GM21381 (cell line): ENCODE measurements around the gene SOWAHA.
"Not testable (repeated sequence)": the region's sequence is repeated elsewhere in the genome, so short reads cannot be mapped to it uniquely, and the experiment has no call there.

Experiments used
- ATAC-seq: cut with Tn5 transposase; IDR thresholded peaks from one replicate; pipeline ENCODE4 v1.9.1; 2021; ENCODE audit warnings: mild to moderate bottlenecking, moderate library complexity; ENCODE audit not compliant: unreplicated experiment

Gene SOWAHA

DNA sequence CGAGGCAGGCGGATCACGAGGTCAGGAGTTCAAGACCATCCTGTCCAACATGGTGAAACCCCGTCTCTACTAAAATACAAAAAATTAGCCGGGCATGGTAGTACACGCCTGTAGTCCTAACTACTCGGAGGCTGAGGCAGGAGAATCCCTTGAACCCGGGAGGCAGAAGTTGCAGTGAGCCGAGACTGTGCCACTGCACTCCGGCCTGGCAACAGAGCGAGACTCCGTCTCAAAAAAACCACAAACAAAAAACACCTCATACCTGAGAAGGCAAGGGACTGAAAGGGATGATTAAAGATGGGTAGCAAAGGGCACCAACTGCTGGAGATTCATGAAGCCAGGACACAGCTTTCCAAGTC lies 6.3 kb upstream of the SOWAHA start:
- not testable (repeated sequence) for ATAC-seq

DNA sequence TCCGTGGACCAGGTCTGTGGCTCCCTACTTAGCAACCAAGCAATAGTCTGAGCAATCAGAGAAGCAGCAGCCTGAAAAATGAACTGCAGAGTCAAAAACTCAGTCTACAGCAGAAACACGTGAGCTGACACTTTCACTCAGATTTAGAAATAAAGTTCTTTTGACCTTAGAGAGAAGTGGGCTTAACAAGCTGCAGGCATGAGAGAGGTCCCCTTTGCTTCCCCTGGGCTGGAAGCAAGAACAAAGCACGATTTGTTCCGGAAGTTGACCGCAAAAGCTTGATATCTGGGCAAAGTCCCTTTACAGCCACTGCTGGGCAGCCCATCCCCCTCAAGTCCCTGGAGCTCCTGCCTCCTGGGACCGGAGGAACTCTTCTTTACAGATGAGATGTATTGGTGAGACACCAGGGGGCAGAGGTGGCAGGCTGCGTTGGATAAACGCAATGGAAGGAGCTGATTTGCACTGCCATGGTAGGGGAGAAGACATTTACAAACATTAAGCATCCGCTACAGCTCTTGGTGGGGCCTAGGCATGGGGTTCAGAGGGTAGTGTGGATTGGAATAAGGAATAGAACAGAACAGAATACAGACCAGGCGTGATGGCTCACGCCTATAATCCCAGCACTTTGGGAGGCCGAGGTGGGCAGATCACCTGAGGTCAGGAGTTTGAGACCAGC lies 5.8 kb upstream of the SOWAHA start:
- no peak for ATAC-seq

DNA sequence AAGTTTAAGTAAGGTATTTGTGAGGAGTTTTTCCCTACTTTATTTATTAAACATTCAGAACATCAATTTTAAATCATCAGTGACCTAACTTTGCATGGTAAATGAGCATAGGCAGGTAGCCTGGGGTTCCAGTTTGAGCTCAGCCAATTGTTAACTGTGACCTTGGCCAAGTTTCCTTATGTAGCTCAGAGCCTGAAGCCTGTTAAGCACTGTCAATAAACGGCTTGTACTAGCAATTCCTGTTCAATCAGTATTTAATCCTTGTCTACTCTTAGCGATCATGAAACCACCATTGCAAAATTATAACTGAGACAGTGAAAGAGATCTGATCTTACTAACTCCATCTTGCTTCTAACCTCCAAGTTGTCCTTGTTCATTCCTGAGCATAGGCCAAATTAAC lies 4.7 kb upstream of the SOWAHA start:
- no peak for ATAC-seq

DNA sequence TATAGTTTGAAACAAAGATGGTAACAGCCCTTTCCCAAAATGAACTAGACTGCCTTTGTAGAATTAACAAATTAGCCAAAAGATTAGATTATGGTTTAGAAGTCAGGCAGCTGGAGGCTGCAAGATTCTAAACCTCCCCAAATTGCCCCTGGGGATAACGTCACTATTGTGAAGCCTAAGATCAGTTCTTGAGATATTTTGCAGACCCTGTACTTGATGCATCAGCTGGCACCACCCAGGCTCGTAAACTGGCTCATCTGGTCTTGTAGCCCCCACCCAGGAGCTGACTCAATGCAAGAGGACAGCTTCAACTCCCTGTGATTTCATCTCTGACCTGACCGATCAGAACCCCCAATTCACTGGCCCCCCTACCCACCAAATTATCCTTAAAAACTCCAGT lies 4.2 kb upstream of the SOWAHA start:
- no peak for ATAC-seq

DNA sequence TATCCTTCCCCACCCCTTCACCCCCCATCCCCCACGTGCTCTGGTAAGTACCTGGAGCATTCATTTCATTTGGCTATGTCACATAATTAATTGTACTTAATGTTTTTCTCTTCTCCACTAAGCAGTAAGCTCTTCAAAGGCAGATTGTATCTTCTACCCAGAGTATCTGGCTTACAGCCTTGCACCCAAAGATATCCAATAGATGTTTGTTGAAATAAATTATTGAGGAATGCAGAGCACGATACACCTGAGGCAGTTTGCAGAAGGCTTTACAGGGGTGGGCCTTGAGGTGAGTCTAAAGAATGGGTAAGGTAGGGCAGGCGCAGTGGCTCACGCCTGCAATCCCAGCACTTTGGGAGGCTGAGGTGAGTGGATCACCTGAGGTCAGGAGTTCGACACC lies 2.5 kb upstream of the SOWAHA start:
- no peak for ATAC-seq

DNA sequence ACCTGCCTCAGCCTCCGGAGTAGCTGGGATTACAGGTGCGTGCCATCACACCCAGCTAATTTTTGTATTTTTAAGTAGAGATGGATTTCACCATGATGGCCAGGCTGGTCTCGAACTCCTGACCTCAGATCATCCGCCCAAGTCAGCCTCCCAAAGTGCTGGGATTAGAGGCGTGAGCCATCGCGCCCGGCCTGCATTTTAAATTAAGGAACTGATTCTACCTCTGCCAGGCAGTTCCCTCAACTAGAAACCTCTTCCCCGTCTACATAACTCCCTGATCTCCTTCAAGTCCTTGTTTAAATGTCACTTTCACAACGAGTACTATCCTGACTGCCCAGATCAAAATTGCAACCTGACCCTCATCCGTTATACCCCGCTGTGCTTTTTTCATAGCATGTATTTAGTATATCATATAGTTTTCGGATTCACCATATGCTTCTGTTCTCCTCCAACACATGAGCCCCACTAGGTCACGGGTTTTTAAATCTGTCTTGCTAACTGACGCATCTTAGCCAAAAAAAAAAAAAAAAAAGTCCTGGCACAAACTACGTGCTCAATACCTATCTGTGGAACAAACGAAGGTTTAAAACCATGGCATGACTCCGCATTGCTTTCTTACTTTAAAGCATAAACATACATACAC lies 858 bp upstream of the SOWAHA start:
- ATAC-seq: no peak

DNA sequence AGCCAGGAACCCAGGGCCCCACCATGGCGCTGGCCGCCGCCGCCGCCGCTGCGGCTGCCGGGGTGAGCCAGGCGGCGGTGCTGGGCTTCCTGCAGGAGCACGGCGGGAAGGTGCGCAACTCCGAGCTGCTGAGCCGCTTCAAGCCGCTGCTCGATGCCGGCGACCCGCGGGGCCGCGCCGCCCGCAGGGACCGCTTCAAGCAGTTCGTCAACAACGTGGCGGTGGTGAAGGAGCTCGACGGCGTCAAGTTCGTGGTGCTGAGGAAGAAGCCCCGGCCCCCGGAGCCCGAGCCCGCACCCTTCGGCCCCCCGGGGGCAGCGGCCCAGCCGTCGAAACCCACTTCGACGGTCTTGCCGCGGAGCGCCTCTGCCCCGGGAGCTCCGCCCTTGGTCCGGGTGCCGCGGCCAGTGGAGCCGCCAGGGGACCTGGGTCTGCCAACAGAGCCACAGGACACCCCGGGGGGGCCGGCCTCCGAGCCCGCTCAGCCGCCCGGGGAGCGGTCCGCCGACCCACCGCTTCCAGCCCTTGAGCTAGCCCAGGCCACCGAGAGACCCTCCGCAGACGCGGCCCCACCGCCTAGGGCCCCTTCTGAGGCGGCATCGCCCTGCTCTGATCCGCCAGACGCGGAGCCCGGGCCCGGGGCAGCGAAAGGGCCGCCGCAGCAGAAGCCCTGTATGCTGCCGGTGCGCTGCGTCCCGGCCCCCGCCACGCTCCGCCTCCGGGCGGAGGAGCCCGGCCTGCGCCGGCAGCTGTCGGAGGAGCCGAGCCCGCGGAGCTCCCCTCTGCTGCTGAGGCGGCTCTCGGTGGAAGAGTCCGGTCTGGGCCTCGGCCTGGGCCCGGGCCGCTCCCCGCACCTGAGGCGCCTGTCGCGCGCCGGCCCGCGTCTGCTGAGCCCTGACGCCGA lies 749 bp downstream of the SOWAHA start:
- ATAC-seq: no peak

DNA sequence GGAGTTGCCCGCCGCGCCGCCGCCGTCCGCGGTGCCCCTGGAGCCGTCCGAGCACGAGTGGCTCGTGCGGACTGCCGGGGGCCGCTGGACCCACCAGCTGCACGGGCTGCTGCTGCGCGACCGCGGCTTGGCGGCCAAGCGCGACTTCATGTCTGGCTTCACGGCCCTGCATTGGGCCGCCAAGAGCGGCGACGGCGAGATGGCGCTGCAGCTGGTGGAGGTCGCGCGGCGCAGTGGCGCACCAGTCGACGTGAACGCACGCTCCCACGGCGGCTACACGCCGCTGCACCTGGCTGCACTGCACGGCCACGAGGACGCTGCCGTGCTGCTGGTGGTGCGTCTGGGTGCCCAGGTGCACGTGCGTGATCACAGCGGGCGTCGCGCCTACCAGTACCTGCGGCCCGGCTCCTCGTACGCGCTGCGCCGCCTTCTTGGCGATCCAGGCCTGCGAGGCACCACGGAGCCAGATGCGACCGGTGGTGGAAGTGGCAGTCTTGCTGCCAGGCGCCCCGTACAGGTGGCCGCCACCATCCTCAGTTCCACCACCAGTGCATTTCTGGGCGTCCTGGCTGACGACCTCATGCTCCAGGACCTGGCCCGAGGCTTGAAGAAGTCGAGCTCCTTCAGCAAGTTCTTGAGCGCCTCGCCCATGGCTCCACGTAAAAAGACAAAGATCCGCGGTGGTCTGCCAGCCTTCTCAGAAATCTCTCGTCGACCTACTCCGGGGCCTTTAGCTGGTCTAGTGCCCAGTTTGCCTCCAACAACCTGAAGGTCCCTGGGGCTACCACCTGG lies 1.6 kb downstream of the SOWAHA start:
- no peak for ATAC-seq

DNA sequence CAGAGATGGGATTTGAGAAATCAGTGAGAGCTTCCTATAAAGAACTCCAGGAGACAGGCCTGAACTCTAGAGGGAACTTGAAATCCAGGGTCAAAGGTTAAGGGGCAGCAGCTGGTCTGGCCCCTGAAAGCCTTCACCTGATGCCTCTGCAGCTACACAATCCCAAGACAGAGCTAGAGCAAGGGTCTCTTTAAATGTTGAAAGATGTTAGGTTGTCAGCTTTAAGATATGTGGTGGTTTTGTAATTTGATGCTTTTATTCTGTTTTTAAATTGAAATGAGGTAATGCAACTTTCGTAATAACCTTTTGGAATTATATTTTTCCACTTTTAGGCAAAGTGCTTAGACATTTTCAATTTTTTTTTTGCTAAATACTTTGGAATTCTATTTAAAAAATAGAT lies 2.4 kb downstream of the SOWAHA start:
- no peak for ATAC-seq

DNA sequence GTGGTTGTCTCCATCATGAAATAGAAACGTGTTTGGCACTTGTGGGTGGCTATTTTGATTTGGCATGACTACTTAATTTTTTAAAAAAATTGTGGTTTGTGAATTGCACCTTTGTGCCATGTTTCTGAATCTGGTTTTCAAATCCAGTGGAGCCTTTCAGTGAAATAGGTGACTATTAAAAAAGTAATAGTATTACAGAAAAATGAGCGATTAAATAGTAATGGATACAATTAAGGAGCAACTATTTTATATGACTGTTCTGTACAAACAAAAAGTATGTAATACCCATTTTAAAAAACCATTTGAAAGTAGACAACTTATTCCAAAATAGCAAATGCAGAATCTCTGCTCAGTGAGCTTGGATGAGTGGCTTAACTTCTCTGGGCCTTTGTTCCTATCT lies 3.0 kb downstream of the SOWAHA start:
- ATAC-seq: no peak

DNA sequence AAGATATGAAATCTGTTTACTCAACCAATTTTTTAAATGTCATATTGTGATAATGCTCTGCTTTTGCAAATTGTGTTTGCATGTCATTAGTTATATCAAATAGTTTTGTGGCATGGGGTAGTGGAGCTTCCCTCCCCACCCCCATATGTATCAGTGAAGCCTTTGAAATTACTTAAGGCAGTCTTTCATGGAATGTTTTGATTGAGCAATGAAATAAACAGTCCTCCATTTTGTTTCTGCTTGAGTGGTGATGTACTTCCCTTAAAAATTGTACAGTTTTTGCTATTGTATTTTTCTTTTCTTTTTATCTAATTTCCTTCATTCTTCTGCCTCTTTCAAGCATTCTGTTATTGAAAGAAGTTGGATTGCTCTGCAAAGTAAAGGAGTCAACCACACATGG lies 3.5 kb downstream of the SOWAHA start:
- no peak for ATAC-seq

DNA sequence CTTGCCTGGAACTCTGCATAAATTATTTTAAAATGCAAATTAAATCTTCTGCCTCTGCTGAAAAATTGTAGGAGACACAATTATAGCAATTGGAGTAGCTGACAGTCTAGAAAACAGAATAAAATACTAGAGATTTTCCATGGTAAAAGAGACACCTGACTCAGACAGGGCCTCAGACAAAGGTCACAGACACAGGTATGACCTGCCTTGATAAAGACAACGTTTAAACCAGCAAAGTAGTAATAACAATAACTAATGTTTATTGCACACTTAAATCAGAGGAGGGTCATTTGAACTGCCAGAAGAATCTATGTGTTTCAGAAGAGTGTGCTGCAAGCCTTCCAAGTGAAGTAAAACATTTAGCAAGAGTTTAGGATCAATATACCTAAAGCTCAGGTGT lies 3.9 kb downstream of the SOWAHA start:
- ATAC-seq: no peak

DNA sequence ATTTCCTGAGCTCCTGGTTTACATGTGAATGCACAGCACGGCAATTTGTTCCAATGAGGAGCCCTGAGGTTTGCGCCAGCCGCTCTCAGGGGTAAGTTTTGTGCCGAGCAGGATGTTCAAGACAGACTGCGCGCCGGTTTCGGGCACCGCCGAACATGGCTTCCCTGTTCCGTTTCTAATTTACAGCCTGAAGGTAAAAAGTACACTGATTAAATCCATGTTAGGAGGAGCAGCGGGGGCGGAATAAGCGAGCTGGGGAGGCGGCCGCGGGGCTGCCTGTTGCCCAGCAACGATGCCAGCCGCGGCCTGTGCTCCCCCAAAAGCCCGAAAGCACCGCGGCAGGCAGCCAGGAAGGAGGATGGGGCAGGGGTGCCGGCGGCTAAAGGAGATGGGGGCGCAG lies 6.4 kb downstream of the SOWAHA start:
- ATAC-seq: no peak

DNA sequence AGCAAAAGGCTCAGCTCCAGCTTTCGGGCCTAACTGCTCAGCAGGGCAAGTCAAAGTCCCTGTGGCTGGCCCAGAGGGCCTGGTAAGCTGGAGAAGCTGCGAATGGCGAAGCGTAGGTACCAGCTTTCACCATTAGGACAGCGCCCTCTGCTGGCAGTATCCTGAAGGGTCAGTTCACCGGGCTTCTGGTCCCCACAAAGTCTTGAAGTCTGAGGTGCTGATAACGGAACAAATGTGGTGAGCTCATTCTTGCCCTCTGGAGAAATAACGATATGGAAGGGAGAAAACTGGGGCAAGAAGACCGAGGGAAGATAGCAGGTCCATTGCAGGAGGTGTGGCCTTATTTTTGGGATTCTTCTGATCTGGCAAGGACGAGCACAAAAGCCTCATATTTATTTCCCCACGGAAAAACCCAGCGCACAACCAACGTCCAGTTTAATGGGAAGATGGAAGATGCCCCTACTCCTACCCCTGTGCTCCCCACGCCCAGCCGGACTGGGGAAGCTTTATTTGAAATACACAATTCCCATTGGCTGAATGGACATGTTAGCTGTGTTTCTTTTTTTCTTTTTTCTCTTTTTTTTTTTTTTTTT lies 7.2 kb downstream of the SOWAHA start:
- ATAC-seq: no peak

DNA sequence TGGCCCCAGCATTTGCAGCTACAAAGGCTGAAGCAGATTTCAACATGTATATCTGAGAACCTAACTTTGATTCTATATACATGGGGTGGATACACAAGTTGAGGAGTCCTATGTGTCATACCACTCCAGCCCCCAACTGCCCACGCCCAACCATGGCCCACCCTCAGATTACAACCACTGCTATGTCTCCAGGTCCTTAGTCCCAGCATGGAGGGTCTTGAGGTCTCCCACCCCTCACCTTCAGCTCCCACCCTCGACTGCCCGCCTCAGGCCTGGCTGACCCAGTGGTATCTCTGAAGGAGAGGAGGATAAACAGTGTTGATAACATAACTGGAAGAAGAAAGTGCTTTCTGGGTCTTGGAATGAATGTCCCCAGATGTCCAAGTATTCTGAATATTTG lies 8.2 kb downstream of the SOWAHA start:
- no peak for ATAC-seq

DNA sequence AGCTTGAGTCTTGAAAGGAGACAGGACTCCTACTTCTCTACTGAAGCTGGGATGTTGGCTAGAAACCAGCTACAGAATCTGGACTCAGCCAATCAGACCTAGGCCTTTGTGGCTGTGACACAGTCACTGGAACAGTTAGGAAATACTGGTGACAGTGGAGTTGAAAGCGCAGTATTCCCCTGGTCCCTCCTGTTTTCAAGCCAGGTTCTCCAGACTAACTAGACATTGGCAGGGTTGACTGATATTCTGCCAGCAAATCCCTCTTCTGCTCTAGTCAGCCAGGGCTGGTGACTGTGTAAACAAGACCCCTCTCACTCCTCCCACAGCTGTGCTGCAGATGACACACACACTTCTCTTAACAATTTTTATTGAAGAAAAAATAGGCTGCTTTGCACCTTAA lies 8.7 kb downstream of the SOWAHA start:
- ATAC-seq: no peak

DNA sequence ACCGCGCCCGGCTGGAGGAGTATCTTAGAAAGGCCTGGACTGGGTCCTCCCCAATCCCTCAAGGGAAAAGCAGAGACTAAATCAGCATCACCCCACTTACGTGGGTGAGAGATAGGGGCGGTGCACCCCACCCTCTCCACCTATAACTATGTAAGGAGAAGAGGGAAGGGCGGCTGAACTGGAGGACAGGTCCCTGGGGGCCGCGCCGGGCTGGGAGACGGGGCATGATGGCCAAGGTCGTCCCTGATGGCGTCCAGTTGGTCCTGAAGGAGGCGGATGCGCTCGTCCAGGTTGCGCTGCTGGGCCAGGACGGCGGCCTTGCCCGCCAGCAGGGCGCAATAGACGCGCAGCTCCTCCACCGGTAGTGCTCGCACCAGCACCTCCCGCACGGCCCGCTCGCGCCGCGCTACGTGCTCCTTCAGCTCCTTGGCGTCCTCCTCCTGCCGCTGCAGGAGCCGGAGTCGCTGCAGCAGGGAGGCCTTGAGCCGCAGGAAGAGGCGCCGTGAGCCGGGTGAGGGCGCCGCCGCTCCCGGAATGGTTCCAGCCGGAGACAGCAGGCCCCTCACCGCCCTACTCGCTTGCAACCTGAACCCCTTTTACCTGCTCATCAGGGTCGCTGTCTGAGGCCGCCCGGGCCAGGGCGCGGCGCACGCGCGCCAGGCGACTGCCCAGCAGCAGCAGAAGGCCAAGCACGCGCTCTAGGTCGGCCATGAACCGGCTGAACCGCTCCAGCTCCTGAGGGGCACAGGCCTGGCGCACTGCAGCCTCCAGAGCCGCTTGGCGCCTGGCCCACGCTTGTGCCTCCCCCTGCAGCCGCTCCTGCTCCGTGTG lies 9.8 kb downstream of the SOWAHA start:
- no peak for ATAC-seq

DNA sequence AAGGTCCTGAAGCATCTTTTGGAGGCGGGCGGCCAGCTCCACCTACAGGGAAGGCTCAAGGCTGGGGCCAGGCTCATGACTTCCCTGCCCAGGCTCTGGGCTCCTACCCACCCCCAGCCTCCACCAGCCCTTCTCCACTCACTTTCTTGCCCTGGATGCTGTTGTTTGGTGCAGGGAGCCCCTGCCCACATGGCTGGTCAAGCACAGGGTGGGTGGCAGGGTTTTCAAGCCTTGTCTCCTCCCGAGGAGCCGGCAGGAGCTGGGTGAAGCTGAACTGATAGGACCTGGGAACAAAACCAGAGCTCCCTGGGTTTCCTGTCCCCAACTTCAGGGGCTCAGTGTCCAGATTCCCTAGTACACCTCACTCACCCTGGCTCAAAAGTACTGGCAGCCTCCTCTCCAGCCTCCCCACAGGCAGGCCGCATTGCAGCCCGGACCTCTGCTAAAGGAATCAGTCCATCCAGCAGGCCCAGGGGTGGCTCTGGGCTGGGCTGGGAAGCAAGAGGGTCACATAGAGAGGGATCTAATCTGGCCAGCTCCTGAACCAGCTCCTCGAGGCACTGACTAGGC lies 10.5 kb downstream of the SOWAHA start:
- no peak for ATAC-seq

DNA sequence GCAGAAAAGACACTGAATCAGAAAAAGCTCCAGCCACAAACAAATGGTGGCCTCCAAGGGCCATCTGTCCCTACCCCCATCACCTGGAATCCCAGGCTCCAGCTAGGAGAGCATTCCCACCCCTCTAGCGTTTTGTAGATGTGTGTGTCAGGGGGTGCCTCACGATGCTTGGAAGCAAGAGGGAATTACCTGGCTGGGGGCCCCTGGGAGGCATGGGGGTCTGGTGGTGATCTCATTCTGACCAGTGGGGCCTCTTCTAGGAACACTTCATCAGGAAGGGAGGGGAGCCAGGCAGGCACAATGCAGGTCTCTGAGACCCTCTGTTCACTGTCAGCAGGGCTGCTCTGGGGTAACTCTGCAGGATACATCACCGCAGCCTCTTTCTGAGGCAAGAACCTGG lies 11.3 kb downstream of the SOWAHA start:
- no peak for ATAC-seq
